ENCODE measurements around the gene STON2.
"Not testable (repeated sequence)": the region's sequence is repeated elsewhere in the genome, so short reads cannot be mapped to it uniquely, and the experiment has no call there.

Gene STON2

DNA sequence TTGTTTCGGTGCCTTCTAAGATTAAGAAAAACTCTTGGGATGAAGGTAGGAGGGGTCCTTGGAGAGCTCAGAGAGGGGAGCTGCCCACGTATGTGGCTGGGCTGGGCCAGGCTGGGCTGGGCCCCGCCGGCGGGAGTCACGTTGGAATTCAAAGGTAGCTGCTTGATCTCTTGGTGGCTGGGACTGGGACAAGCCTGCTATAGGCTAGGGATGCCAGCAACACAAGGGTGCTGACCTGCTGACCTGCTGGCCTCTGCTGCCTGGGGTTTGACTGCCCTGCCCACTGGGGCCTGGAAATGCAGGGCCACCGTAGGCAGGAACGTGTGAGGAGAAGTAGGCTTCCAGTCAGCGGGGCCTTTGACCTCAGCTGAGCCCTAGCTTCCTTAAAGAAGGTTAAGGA is 126.6 kb downstream of the STON2 start:
- DNase-seq (ENCODE audit: extremely low read depth in 1 of 2, low read depth in 1 of 2), result no peak

- DNase-seq (ENCODE audit: extremely low read depth in 1 of 2, low read depth in 1 of 2), result no peak
Measured at GRCh38 chr14:81272317-81272716, 127.8 kb downstream of the STON2 start.

GRCh38 chr14:81269979-81270375 is 130.1 kb downstream of the STON2 start:
- no peak for DNase-seq (ENCODE audit: extremely low read depth in 1 of 2, low read depth in 1 of 2)

- no peak for DNase-seq (ENCODE audit: extremely low read depth in 1 of 2, low read depth in 1 of 2)
Measured at GRCh38 chr14:81269100-81269978, 130.8 kb downstream of the STON2 start.

DNA sequence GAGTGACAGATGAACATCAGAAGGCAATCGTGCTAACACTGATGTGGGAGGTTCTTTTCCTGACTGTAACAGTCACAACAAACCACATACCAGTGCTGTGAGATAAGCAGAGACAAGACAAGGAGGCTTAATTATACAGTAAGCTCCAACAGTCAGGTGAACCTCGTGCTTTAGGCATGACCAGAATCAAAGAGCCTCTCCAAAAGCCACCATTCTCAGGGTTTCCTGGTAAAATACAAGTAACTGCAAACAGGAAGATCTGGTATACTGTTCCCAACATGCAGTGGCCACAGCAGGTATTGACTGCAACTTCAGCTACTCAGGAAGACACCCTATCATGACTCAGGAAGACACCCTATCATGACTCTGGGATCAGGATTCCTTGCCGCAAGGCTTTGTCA is 132.1 kb downstream of the STON2 start:
- no peak for DNase-seq (ENCODE audit: extremely low read depth in 1 of 2, low read depth in 1 of 2)

DNA sequence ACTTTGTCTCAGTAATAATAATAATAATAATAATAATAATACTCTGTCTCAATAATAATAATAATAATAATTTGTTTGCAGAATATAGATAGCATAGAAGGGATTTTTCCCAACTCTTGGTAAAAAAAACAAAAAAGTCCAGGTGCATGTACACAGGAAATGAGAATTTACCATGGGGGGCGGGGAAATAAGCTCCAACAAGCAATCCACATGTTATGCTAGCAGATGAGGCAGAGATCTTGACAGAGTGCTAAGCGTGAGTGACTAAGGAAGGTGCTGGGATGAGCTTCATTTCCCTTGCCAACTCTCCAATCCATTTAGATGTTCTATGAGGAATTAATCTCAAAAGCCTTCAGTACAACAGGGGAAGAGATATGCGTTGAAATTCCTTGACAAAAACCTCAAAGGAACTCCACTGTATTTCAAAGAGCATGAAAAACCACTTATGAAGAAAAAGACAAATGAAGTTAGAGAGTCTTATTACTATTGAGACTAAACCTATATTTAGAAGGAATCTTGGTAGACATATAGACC is 134.4 kb downstream of the STON2 start:
- no peak for DNase-seq (ENCODE audit: extremely low read depth in 1 of 2, low read depth in 1 of 2)

- no peak for DNase-seq (ENCODE audit: extremely low read depth in 1 of 2, low read depth in 1 of 2)
Measured at GRCh38 chr14:81264671-81265070, 135.5 kb downstream of the STON2 start.

DNA sequence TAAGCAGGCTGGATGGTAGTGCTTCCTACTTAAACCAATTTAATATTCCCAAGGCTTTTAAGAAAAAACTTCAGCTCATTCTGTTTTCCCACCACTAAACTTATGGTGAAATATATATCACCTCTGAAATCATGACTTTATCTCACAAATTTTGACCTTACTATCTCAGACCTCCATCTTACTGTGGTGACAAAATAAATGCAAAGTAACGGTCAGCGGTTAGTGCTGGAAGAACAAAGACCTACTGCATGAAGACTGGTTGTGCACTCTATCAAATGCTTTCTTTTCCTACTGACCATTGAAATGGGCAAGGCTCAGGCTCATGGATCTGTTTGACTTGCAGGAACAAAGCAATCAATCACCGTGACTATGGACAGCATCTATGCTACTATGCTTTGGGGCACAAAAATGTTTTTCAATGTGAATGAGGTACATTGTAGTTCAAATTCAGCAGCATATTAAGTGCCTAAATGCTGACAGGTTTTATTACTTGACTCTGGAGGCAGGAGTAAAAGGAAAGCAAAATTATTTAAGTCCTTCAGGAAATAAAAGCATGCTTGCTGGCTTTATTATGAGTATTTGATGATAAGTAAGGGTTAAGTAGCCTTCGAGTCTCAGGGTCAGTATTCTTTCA is 136.2 kb downstream of the STON2 start:
- DNase-seq (ENCODE audit: extremely low read depth in 1 of 2, low read depth in 1 of 2), result no peak

DNA sequence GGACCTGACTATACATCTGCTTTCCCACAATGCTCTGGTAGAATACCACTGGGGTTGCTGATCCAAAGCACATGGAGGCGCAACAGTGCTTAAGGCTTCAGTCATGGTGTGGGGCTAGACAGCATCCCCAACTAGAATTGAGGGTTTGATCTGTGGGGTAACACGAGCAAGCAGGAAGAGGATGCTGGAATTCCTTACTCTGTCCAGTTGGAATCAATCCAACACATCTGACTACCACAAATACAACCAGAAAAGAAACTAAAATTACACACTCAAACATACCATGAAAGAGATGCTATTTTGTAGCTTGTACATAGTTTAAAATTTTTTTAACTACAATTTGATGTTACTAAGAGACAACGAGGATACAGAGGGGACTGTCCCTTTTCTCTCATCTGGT is 138.9 kb downstream of the STON2 start:
- no peak for DNase-seq (ENCODE audit: extremely low read depth in 1 of 2, low read depth in 1 of 2)

DNA sequence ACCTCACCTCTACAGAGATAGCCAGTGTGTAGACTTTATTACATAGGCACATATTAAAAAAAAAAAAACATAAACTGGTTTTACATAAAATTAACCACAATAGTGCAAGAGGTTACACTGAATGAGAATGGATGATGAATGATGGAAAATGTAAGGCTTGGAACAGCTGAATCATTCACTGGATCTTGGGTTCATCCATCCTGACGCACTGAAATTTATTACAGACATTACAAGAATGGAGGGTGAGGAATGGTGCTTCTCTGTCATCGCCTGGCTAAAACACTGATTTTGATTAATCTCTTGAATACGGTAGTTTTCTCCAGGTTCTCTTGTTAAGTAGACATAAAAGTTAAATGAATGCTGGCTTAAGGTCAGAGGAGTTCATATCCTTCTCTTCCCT is 139.4 kb downstream of the STON2 start:
- no peak for DNase-seq (ENCODE audit: extremely low read depth in 1 of 2, low read depth in 1 of 2)

GRCh38 chr14:81256289-81256960 is 143.7 kb downstream of the STON2 start:
- no peak for DNase-seq (ENCODE audit: extremely low read depth in 1 of 2, low read depth in 1 of 2)

DNA sequence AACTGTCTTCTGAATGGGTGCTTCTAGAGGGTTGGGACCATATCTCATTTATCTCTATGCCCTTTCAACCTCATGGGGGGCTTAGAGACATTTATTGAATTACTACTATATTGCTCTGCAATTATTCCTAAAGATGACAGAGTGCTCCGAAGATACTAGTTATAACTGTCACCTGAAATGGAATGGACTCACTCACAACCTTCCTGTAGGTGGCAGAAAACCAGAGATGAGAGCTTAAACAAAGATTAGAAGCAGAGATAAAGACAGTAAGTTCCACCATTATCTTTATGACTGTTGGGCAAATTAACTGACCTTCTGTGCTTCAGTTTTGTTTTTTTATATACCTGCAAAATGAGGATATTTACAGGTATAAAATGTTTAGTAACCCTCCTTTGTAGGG is 147.8 kb downstream of the STON2 start:
- DNase-seq (ENCODE audit: extremely low read depth in 1 of 2, low read depth in 1 of 2), result no peak

DNA sequence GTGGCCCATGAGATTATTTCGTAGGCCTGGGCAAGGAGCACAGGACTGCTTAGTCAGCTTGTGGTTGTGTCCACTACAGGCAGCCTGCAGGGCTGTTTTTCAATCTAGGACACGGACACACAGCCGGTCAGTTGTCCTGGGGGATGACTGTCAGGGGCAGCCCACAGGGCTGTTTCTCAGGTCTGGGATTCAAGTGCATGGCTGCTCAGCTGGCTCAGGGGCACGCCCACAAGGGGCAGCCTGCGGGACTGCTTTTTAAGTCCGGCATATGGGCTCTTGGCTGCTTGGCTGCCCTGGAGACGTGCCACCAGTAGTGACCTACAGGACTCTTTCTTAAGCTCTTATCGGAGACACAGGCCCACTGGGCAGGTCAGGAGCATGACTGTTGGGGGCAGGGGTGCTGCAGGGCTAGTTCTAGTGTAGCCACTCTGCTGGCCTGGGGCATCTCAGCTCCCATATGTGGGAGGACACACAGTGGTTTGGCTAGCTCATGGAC is 152.8 kb downstream of the STON2 start:
- no peak for DNase-seq (ENCODE audit: extremely low read depth in 1 of 2, low read depth in 1 of 2)

- DNase-seq (ENCODE audit: extremely low read depth in 1 of 2, low read depth in 1 of 2), result no peak
Measured at GRCh38 chr14:81246461-81247270, 153.5 kb downstream of the STON2 start.

DNA sequence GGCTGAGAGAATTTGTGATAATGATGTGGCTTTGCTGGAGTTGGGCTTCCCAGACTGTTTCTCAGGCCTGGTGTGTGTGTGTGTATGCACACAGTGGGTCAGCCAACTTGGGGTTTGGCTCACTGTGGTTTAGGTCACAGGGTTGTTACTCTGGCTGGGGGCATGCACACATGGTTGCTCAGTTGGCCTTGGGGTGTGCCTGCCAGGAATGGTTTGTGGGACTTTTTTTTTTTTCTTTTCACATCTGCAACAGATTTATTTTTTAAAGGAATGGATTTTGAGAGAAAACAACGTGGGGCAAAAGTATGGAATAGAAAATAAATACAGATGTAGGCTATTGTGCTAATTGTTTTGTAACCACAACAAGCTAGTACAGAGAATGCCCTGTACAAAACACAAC is 154.4 kb downstream of the STON2 start:
- no peak for DNase-seq (ENCODE audit: extremely low read depth in 1 of 2, low read depth in 1 of 2)

- DNase-seq (ENCODE audit: extremely low read depth in 1 of 2, low read depth in 1 of 2), result not testable (repeated sequence)
Measured at GRCh38 chr14:81244431-81244830, 155.7 kb downstream of the STON2 start.

DNA sequence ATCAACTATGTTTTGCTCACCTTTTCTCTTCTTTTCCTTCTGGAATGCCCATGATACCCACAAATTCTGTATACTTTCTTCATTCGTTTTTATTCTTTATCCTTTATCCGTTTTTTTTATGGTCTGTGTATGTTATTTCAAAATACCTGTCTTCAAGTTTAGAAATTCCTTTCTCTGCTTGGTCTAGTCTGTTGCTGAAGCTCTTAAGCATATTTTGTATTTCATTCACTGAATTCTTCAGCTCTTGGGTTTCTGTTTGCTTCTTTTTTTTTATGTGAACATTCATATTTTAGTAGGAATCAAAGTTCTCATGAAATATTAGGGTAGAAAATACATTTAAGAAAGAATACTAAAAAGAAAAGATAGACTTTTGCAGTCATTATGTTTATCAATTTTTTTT is 156.6 kb downstream of the STON2 start:
- no peak for DNase-seq (ENCODE audit: extremely low read depth in 1 of 2, low read depth in 1 of 2)

GRCh38 chr14:81236849-81237248 is 163.3 kb downstream of the STON2 start:
- DNase-seq (ENCODE audit: extremely low read depth in 1 of 2, low read depth in 1 of 2), result not testable (repeated sequence)

DNA sequence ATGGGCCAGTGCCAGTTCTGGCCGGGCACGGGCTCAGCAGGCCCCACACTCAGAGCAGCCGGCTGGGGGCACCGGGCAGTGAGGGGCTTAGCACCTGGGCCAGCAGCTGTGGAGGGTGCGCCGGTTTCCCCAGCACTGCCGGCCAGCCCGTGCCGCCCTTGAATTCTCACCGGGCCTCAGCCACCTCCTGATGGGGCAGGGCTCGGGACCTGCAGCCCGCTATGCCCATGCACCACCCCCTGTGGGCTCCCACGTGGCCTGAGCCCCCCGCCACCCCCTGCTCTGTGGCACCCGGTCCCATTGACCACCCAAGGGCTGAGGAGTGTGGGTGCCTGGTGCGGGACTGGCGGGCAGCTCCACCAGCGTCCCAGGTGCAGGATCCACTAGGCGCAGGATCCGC is 164.0 kb downstream of the STON2 start:
- DNase-seq (ENCODE audit: extremely low read depth in 1 of 2, low read depth in 1 of 2), result no peak

DNA sequence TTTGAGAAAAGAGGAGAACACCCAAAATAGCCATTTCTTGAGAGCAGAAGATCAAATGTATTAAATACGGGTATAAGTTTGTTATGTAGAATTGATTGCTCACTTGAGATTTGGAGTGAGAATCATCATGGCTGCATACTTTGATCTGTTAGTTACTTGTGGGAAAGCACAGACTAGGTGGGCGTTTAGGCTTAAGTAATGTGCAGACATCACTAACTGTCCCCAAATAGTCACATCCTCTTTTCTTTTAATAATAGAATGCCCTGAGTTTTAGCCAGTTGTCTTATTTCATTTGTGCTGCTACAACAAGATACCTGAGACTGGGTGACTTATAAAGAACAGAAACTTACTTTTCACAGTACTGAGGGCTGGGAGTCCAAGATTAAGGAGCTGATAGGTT is 165.0 kb downstream of the STON2 start:
- no peak for DNase-seq (ENCODE audit: extremely low read depth in 1 of 2, low read depth in 1 of 2)

- no peak for DNase-seq (ENCODE audit: extremely low read depth in 1 of 2, low read depth in 1 of 2)
Measured at GRCh38 chr14:81234278-81234677, 165.8 kb downstream of the STON2 start.

Measured in activated CD8-positive, alpha-beta memory T cell treated with anti-CD3 and anti-CD28 coated beads for 1 hour (primary cell).